22Rv1 (cell line): Measurements from ENCODE around the gene EXOC4.

Source experiments
- ZFX ChIP-seq: fragments of 450-650 bp; IDR thresholded peaks from 2 replicates; pipeline ENCODE4 v1.6.1; 2017; ENCODE audit warnings: antibody characterized with exemption, borderline replicate concordance
- TF ChIP-seq, protein P1 (sequence below): fragments of 450-650 bp; IDR thresholded peaks from 2 replicates; pipeline ENCODE4 v1.5.1; 2017; ENCODE audit warnings: mild to moderate bottlenecking

DNA sequence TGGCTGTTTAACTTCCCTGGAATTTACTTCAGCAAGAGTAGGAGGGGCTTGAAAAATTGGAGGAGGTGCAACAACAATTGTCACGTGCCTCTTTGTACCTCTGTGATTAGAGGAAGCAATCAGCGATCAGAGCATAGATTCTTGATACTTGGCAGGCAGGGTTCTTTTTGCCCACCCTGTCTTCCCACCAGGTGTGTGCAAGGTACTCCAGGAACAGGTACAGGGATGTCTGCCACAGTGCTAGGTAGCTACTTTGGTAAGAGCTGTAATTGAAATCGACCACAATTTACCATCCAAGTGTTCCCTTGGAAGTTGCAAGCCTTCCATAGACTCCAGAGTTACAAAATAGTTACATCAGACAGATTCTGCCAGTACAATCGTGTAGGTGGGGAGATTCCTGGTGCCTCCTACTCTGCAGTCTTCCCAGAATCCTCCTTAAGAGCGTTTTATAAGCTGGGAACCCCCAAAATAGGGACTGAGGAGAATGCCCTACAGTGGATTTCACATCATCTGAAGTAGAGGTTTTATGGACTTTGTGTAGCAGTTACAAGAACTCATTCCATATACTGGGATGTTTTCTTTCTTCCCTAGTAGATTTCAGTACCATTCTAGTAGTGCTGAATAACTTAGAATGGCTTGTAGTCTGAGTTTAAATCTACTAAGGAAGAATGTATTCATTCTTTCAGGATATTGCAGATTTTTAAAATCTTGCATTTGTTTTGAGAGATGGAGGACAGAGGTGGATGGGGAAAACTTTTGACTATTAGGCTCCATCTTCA is 101.9 kb downstream of the EXOC4 start:
- TF ChIP-seq, protein P1, sequence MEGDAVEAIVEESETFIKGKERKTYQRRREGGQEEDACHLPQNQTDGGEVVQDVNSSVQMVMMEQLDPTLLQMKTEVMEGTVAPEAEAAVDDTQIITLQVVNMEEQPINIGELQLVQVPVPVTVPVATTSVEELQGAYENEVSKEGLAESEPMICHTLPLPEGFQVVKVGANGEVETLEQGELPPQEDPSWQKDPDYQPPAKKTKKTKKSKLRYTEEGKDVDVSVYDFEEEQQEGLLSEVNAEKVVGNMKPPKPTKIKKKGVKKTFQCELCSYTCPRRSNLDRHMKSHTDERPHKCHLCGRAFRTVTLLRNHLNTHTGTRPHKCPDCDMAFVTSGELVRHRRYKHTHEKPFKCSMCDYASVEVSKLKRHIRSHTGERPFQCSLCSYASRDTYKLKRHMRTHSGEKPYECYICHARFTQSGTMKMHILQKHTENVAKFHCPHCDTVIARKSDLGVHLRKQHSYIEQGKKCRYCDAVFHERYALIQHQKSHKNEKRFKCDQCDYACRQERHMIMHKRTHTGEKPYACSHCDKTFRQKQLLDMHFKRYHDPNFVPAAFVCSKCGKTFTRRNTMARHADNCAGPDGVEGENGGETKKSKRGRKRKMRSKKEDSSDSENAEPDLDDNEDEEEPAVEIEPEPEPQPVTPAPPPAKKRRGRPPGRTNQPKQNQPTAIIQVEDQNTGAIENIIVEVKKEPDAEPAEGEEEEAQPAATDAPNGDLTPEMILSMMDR: no peak
- no peak for TF ChIP-seq ZFX
